ENCODE measurements around the gene CLDN9.
"Not testable (repeated sequence)": the region's sequence is repeated elsewhere in the genome, so short reads cannot be mapped to it uniquely, and the experiment has no call there.

CLDN9 gene

GRCh38 chr16:3035289-3035971 is 22.7 kb downstream of the CLDN9 start:
- DNase-seq = no peak

DNA sequence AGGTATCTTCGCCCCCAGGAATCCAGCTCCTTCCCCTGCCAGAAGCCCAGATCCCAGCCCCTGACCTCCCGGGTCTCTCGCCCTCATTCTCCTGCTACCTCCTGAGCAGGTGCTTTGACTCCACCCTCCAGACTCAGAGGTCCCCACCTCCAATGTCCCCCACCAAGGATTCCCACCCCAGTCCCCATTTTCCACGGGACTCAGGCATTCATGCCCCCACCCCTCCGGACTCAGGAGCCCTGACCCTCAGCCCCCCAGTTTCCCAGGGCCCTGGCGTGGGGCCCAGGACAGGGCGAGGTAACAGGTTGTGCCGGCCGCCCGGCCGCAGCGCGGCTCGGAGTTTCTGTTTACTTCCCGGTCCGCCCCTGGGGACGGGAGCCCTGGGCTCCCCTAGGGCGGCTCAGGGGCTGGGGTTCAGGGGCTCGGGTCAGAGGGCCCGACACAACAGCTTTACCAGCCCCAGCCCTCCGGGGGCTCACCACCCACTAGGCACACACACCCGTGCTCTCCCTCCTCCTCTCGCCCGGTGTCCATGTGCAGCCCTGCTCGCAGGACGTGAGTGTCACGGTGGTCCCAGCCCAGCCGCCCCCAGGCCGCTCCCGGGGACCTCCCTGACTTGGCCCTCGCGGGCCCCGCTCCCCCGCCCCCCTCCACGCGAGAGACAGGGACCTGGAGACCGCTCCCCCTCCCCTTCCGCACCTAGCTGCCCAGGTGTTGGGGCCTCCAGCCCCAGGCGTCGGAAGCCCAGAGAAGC is 23.4 kb downstream of the CLDN9 start:
- DNase-seq = no peak

GRCh38 chr16:3036726-3037315 is 24.1 kb downstream of the CLDN9 start, which contains the start of gene BICDL2:
Gene BICDL2, minus strand, starts transcription at chr16:3036944. Its CDS starts 1,448 bp downstream, at chr16:3035496.
- no peak for DNase-seq

- no peak for DNase-seq
Measured at GRCh38 chr16:3038256-3038655, 25.5 kb downstream of the CLDN9 start.

- DNase-seq = no peak
Measured at GRCh38 chr16:3038896-3039295, 26.2 kb downstream of the CLDN9 start.

GRCh38 chr16:3042376-3042775 is 29.7 kb downstream of the CLDN9 start:
- DNase-seq = no peak

DNA sequence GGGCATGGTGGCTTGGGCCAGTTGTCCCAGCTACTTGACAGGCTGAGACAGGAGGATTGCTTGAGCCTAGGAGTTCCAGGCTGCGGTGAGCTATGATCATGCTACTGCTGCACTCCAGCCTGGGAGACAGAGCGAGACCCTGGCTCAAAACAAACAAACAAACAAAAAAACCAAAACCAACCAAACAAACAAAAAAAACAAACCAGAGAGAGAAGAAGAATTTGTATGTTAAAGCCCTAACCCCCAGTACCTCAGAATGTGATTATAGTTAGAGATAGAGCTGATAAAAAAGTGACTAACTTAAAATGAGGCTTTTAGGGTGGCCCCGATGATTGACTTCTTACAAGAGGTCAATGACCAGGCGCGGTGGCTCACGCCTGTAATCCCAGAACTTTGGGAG is 32.0 kb downstream of the CLDN9 start:
- no peak for DNase-seq

DNA sequence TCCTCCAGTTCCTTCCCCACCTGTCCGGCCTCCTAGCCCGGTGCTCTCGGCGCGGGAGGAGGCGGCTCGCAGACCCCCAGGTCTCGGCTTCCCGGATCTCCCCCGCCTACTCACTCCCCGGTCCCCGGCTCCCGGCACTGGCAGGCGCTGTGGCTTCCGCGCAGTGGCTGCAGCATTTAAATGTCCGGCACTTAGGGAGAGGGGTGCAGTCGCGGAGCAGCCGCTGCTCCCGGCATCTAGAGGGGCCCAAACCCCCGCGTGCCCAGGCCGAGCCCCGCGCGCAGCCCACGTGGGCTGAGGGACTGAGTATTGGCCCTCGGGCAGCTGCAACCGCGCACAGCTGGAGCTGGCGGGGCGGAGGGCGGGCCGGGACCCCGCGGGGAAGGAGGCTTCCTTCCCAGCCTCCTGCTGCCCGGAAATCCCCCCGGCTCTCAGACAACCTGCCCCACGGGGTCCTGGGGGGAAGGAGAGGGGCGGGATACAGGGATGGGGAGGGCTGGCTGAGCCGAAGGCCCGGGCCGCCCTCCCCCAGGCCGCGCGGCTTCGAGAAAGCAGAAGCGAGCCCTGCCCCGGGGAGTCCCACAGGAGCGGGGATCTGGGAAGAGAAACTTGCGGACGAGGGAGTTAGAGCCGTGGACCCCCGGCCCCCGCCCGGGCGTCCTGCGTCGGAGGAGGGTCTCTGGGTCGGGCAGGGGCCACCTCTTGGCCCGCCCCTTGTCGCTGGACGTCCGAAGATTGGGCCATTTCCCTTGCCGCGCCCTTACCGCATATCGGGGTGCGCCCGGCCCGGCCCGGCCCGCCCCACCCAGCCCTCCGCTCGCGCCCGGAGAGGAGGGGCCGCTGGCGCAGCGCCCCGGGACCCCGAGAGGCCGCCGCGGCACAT is 33.3 kb downstream of the CLDN9 start, which contains the start of gene MMP25:
Gene MMP25, plus strand, starts transcription at position 804 of the 883 bp plus-strand sequence. CDS start 357 bp downstream, outside the sequence.
- no peak for DNase-seq

GRCh38 chr16:3046641-3047386 is 34.1 kb downstream of the CLDN9 start:
- DNase-seq = no peak

DNA sequence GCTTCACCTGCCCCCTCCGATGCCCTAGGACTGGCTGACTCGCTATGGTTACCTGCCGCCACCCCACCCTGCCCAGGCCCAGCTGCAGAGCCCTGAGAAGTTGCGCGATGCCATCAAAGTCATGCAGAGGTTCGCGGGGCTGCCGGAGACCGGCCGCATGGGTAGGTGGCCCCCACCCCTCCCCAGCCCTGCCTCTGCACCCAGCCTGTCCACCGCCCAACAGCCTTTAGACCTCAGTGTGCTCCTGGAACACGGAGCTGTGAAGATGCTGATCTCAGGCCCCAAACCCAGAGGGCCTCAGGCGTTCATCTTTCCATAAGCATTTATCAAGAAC is 34.6 kb downstream of the CLDN9 start:
- DNase-seq = no peak

DNA sequence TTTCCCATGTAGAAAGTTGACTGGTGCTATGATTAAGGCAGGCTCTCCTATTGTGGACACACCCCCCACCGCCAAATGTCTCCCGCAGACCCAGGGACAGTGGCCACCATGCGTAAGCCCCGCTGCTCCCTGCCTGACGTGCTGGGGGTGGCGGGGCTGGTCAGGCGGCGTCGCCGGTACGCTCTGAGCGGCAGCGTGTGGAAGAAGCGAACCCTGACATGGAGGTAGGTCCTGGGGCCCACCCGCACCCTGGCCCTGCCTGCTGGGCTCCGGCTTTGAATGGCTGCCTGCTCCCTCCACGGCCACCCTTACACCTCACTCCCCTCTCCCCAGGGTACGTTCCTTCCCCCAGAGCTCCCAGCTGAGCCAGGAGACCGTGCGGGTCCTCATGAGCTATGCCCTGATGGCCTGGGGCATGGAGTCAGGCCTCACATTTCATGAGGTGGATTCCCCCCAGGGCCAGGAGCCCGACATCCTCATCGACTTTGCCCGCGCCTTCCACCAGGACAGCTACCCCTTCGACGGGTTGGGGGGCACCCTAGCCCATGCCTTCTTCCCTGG is 37.3 kb downstream of the CLDN9 start:
- DNase-seq = no peak

DNA sequence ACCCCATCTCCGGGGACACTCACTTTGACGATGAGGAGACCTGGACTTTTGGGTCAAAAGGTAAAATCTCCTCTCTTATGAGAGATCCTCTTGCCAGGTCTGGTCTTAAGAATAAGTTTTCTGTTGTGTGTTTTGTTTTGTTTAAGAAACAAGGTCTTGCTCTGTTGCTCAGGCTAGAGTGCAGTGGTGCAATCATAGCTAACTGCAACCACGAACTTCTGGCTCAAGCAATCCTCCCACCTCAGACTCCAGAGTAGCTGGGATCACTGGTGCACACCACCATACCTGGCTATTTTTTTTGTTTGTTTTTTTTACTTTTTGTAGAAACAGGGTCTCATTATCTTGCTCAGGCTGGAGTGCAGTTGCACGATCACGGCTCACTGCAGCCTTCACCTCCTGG is 37.8 kb downstream of the CLDN9 start:
- DNase-seq = no peak

DNA sequence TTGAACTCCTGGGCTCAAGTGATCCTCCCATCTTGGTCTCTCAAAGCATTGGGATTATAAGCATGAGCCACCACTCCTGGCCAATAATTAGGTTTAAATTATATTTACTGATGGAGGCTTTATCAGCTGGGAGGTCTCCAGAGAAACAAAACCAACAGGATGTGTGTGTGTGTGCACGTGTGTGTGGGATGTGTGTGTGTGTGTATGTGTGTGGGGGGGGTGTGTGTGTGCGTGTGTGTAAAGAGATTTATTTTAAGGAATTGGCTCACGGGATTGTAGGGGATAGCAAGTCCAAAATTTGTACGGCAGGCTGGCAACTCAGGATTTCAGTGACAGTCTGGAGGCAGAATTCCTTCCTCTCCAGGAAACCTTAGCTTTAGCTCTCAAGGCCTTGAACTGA is 38.3 kb downstream of the CLDN9 start:
- DNase-seq = no peak

DNA sequence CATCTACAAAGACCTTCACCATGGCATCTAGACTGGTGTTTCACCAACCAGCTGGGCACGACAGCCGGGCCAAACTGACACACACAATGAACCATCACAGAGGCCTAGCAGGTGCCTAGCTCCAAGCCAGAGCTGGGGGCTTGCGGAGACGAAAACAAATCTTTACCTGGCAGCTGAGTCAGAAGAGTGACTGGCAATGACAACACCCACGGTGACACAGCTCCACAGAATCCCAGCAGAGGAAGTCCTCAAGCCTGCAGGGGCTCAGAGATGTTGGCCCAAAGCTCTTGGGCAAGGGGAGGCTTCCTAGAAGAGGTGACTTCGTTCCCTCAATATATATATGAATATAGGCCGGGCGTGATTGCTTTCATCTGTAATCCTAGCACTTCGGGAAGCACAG is 38.8 kb downstream of the CLDN9 start:
- no peak for DNase-seq

DNA sequence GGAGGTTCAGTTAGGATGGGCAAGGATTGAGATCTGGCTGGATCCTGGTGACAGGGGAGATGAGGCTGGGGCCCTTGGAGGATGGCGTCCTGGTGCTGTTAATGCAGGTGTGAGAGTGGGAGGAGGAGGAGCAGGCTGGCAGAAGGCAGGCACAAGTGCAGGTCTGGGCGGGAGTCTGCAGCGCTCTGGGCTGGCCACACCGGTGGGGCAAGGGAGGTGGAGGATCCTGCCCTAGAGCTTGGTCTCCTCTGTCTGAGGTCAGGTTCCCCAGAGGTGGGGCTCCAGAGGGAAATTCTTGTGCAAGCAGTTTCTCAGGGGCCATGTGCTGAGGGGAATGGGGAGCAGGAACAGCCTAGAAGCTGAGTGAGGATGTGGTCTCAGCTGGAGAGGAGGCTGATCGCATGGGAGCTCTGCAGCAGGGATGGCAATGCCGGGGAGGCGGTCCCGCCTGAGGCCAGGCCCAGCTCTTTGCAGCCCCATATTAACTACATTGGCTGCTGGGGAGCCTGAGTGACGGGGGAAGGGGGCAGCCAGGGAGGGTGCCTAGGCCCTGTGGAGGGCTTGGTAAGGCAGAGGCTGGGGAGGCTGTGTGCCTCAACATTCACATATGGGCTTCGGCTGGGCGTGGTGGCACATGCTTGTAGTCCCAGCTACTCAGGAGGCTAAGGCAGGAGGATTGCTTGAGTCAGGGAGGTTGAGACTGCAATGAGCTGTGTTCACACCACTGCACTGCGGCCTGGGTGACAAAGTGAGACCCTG is 40.0 kb downstream of the CLDN9 start:
- not testable (repeated sequence) for DNase-seq

DNA sequence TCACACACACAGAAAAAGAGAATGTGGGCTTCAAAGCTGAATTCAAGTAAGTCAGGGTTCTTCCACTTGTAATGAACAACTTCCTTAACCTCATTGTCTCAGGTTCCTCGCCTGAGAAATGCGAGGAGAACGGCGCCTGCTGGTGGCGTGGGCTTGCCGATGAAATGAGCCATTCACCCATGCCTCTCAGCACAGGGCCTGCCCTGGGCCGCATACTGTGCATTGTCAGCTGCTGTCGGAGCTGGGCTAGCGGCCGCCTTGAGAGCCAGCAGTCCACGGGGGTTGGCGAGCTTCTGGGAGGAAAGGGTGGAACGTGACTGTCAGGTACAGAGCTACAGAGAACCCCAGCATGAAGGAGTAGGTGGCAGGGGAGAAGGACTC is 40.6 kb downstream of the CLDN9 start:
- not testable (repeated sequence) for DNase-seq

DNA sequence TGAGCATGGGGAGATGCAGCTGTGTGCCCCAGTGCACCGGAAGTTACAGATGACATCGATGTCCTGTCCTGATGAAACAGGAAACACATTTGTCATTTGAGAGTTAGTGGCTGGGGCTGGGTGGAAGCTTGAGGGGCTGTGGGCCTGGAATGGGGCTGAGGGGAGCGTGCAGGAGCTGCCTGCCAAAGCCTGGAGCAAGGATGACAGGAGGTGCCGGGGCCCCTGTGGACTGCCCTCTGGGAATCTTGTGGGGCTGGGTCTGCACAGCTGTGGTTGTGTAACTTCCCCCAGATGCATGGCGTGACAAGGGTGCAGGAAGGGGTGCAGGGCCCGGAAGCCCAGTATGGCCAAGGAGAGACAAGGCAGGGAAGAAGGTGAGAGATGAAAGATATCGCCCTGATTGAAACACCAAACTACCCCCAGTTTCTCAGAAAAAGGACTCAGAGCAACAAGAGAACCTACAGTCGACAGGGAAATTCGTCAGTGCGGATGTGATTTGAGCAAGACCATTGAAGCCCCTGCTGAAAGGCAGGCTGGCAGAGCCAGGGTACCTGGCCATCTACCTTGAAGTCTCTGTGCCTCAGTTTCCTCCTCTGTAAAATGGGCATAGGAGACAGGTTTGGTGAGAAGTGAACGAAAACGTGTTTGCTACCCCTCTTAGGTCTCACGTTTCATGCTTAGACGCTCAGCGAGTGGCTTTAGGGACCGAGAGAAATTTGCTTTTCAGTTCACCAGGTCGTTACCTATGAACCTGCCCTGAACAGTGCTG is 42.4 kb downstream of the CLDN9 start:
- no peak for DNase-seq

- not testable (repeated sequence) for DNase-seq
Measured at GRCh38 chr16:3055734-3056115, 43.0 kb downstream of the CLDN9 start.

GRCh38 chr16:3056336-3057180 is 43.8 kb downstream of the CLDN9 start:
- DNase-seq = no peak
